A673 (cell line): ENCODE results near the gene F2R. TPM values are rescaled to one million over a fixed set of nuclear protein-coding genes. Genes with fewer than 3 reads are reported as not detected.
"Not testable (repeated sequence)": the region's sequence is repeated elsewhere in the genome, so short reads cannot be mapped to it uniquely, and the experiment has no call there.

Experiments
- BruUV-seq: library from RNA; stranded (reverse); fragments of 400-500 nt; replicated peaks from 2 replicates; lab custom pipeline; 2021; lab: Mats Ljungman, UMichigan
- CTCF ChIA-PET: fragments of 300-600 bp; sonication (Branson Sonifier 250); formaldehyde crosslinking; loops from one replicate; lab custom pipeline; 2022; ENCODE audit warnings: antibody characterized with exemption; lab: Charles Lee
- POLR2A ChIA-PET: fragments of 300-600 bp; sonication (Branson Sonifier 250); formaldehyde crosslinking; loops from one replicate; lab custom pipeline; 2022; ENCODE audit warnings: antibody characterized with exemption; ENCODE audit not compliant: low non-redundant PET; lab: Charles Lee
- DNase-seq: peaks from one replicate; pipeline ENCODE4 v3.0.0-alpha.2; 2015; ENCODE audit warnings: low spot score
- H3K27ac ChIP-seq: fragments of 200-600 bp; sonication (generic); 2 replicates; pipeline ENCODE4 v1.5.1; 2016; ENCODE audit warnings: mixed run types, low read depth, mild to moderate bottlenecking, mixed read lengths, antibody characterized with exemption, low read length; ENCODE audit not compliant: poor library complexity, severe bottlenecking
- H3K27me3 ChIP-seq: fragments of 200-600 bp; sonication (generic); replicated peaks from 2 replicates; pipeline ENCODE4 v1.6.1; 2017; ENCODE audit warnings: mixed run types, low read depth, mild to moderate bottlenecking, mixed read lengths, antibody characterized with exemption, low read length; ENCODE audit not compliant: insufficient read depth, poor library complexity
- H3K36me3 ChIP-seq: fragments of 200-600 bp; sonication (generic); 2 replicates; pipeline ENCODE4 v1.6.1; 2016; ENCODE audit warnings: mixed run types, mild to moderate bottlenecking, mixed read lengths, antibody characterized with exemption, low read length; ENCODE audit not compliant: insufficient read depth, poor library complexity, severe bottlenecking
- H3K4me1 ChIP-seq: fragments of 200-600 bp; sonication (generic); 2 replicates; pipeline ENCODE4 v1.6.1; 2017; ENCODE audit warnings: mixed run types, mild to moderate bottlenecking, mixed read lengths, antibody characterized with exemption, low read length; ENCODE audit not compliant: insufficient read depth, poor library complexity, severe bottlenecking
- H3K4me3 ChIP-seq: fragments of 200-600 bp; sonication (generic); 2 replicates; pipeline ENCODE4 v1.5.1; 2016; ENCODE audit warnings: low read depth, mixed run types, mild to moderate bottlenecking, mixed read lengths, low read length; ENCODE audit not compliant: poor library complexity, severe bottlenecking
- H3K9me3 ChIP-seq: fragments of 200-600 bp; sonication (generic); 2 replicates; pipeline ENCODE4 v1.6.1; 2016; ENCODE audit warnings: mixed run types, low read depth, mild to moderate bottlenecking, mixed read lengths, antibody characterized with exemption, low read length; ENCODE audit not compliant: poor library complexity, severe bottlenecking
- CTCF ChIP-seq: fragments of 300-800, 200-600 bp; sonication (generic); conservative IDR thresholded peaks from 2 replicates; pipeline ENCODE4 v1.5.1; 2017; ENCODE audit warnings: low read depth, mild to moderate bottlenecking, antibody characterized with exemption, low read length, moderate library complexity, mixed read lengths
- EZH2 ChIP-seq: fragments of 200-600 bp; sonication (generic); IDR thresholded peaks from 2 replicates; pipeline ENCODE4 v1.6.1; 2017; ENCODE audit warnings: borderline replicate concordance, low read depth, mild to moderate bottlenecking, mixed read lengths, antibody characterized with exemption, low read length; ENCODE audit not compliant: poor library complexity, severe bottlenecking
- intact Hi-C: fragments of 100-400 bp; cut with micrococcal nuclease; formaldehyde crosslinking; loops from one replicate; pipeline ENCODE4 v1.10.0; 2022; ENCODE audit not compliant: unreplicated experiment
- total RNA-seq: library from RNA; stranded (reverse); gene quantifications from 2 replicates; pipeline ENCODE4 v1.2.3, GENCODE V29; 2021

The F2R gene
- total RNA-seq, 1 experiment from 2014 or later: 83.3 TPM

DNA sequence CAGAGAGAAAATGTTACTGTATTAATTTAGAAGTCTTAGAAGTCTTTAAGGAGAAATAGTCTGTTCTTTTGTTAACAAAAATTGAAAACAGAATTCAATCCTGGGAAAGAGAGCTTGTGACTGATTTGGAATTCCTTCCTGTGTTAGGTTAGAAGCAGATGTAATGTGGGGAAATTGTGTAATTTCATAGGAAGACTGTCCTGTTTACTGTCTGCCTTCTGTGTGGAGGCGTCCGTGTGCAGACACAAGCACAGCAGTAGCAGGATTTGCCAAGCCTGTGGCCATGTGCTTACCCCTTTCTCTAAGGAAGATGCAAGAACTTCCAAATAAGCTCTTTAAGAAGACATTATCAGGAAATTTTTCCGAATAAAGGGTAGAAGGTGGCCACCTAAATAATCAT, 36.7 kb upstream of the F2R start:
- no peak for DNase-seq
- Histone ChIP-seq H3K4me3 (no peak overlapping the region), H3K36me3 (no peaks in the 10 kb centered on the region), H3K4me1 (peaks cover 46% of the 10 kb centered on the region), H3K27ac (no peak overlapping the region), H3K9me3 (no peaks in the 10 kb centered on the region), H3K27me3 (no peaks in the 10 kb centered on the region)
- TF ChIP-seq CTCF: no peak
- no peak for TF ChIP-seq EZH2
- POLR2A ChIA-PET: no interaction called here
- no TSS peak for BruUV-seq
- intact Hi-C loops: no loop called here
- CTCF ChIA-PET: no interaction called here

GRCh38 chr5:76680826-76681225, 35.1 kb upstream of the F2R start:
- H3K4me3 ChIP-seq, POLR2A ChIA-PET, H3K36me3 ChIP-seq, BruUV-seq, CTCF ChIA-PET, H3K27ac ChIP-seq, DNase-seq, H3K27me3 ChIP-seq, H3K9me3 ChIP-seq: not testable (repeated sequence)
- peaks cover 62% of the 10 kb centered on the region for H3K4me1 ChIP-seq
- intact Hi-C loops: loop anchor here (5.0 kb wide), 1 partner anchor 64 kb away; no protein-coding TSS in a partner anchor

GRCh38 chr5:76681287-76681686, 34.6 kb upstream of the F2R start:
- no peak overlapping the region for H3K4me3 ChIP-seq
- no TSS peak for BruUV-seq
- no peaks in the 10 kb centered on the region for H3K27me3 ChIP-seq
- ChIA-PET CTCF (no interaction called here), POLR2A (no interaction called here)
- no peak overlapping the region for H3K27ac ChIP-seq
- no peaks in the 10 kb centered on the region for H3K36me3 ChIP-seq
- no peak for DNase-seq
- H3K9me3 ChIP-seq: no peaks in the 10 kb centered on the region
- no peak for TF ChIP-seq CTCF
- TF ChIP-seq EZH2: no peak
- intact Hi-C loops: loop anchor here (5.0 kb wide), 1 partner anchor 64 kb away; no protein-coding TSS in a partner anchor
- peaks cover 65% of the 10 kb centered on the region for H3K4me1 ChIP-seq

GRCh38 chr5:76682387-76682786, 33.5 kb upstream of the F2R start:
- H3K4me1 ChIP-seq: peaks cover 65% of the 10 kb centered on the region
- no peak for TF ChIP-seq CTCF
- TF ChIP-seq EZH2: no peak
- no peaks in the 10 kb centered on the region for H3K9me3 ChIP-seq
- no peaks in the 10 kb centered on the region for H3K27me3 ChIP-seq
- H3K4me3 ChIP-seq: no peak overlapping the region
- POLR2A ChIA-PET: no interaction called here
- peak overlapping the region; percentile 44 for H3K27ac ChIP-seq
- no TSS peak for BruUV-seq
- CTCF ChIA-PET: interaction anchor here (0.6 kb wide), 1 partner anchor 267 kb away, joined by 6 read pairs; no protein-coding TSS in a partner anchor
- DNase-seq: peak; percentile 50
- intact Hi-C loops: loop anchor here (5.0 kb wide), 1 partner anchor 65 kb away; no protein-coding TSS in a partner anchor
- H3K36me3 ChIP-seq: peaks cover 5% of the 10 kb centered on the region
